GM18511 (cell line): ENCODE measurements around the gene SEC22B.
A peak's percentile ranks its signal among the peaks of the same experiment; 100 is the strongest.
"Not testable (repeated sequence)": the region's sequence is repeated elsewhere in the genome, so short reads cannot be mapped to it uniquely, and the experiment has no call there.

Source experiments
- ATAC-seq: cut with Tn5 transposase; IDR thresholded peaks from one replicate; pipeline ENCODE4 v1.9.1; 2021; ENCODE audit warnings: mild to moderate bottlenecking, moderate library complexity; ENCODE audit not compliant: unreplicated experiment

SEC22B gene

GRCh38 chr1:120176092-120176855 lies at the start of gene SEC22B:
Gene SEC22B, minus strand, starts transcription at chr1:120176520. Its CDS starts 139 bp downstream, at chr1:120176381.
- peak; percentile 98 for ATAC-seq

GRCh38 chr1:120217933-120218332 lies 41.6 kb upstream of the SEC22B start:
- ATAC-seq: not testable (repeated sequence)

GRCh38 chr1:120217175-120217929 lies 41.0 kb upstream of the SEC22B start:
- not testable (repeated sequence) for ATAC-seq

- ATAC-seq: not testable (repeated sequence)
Observed at GRCh38 chr1:120213606-120214005, 37.3 kb upstream of the SEC22B start.

DNA sequence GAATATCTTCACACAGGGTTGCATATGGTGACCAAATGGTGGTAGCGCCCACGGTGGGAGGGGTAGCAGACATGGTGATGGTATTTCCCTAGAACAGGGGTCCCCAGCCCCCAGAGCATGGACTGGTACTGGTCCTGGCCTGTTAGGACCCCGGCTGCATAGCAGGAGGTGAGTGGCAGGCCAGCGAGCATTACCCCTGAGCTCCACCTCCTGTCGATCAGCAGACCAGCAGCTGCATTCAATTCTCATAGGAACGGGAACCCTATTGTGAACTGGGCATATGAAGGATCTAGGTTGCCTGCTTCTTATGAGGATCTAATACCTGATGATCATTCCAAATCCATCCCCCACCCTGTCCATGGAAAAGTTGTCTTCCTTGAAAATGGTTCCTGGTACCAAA lies 34.4 kb upstream of the SEC22B start:
- ATAC-seq: not testable (repeated sequence)

GRCh38 chr1:120196863-120197775 lies 20.8 kb upstream of the SEC22B start:
- not testable (repeated sequence) for ATAC-seq

DNA sequence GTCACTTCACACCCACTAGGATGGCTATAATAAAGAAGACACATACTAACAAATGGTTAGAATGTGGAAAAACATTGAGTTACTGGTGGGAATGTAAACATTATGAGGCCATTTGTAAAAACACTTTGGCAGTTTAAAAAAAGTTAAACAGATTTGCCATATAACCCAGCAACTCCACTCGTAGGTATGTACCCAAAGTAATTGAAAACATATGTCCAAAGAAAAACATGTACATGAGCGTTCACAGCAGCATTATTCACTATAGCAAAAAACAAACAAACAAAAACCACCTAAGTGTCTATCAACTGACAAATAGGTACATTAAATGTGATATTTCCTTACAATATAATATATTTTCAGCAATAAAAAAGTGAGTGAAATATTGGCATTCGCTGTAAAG lies 12.3 kb upstream of the SEC22B start:
- not testable (repeated sequence) for ATAC-seq

- not testable (repeated sequence) for ATAC-seq
Observed at GRCh38 chr1:120182176-120182707, 5.9 kb upstream of the SEC22B start.

DNA sequence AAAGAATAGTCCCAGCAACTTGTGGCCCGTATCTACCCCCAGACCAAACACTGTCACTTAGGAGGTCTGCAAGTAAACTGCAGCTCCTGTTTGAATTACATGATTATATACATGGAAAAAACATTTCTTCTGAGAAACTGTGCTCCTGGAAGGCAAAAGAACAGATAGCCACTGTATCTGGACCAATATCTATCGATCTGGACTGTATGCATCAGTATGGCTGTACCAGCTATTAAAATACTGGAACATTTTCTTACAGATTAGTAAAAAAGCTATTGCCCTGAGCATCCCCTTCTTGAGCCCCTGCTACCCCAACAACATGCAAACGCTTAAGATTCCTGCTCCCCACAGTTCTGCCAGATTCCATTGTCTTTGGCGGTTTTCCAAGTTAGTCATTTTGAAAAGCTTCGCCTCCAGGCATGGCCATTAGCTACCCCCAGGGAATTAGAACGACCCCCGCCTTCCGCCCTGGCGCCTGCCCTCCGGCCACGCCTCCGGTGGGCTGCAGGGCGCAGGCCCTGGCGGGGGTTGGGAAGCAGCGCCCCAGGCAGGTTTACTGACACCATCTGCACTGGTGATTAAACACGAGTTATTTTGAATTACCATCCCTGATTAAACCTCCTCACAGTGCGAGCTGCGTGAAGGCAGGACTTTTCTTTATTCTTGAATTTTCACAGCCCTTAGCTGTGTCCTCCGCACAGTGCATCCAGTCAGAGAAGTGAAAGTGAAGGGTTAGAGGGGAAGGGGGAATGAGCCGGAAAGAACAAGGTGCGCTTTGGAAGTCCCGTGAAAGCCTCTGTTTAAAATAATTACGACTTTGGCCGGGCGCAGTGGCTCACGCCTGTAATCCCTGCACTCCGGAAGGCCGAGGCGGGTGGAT lies 3.7 kb upstream of the SEC22B start:
- not testable (repeated sequence) for ATAC-seq

DNA sequence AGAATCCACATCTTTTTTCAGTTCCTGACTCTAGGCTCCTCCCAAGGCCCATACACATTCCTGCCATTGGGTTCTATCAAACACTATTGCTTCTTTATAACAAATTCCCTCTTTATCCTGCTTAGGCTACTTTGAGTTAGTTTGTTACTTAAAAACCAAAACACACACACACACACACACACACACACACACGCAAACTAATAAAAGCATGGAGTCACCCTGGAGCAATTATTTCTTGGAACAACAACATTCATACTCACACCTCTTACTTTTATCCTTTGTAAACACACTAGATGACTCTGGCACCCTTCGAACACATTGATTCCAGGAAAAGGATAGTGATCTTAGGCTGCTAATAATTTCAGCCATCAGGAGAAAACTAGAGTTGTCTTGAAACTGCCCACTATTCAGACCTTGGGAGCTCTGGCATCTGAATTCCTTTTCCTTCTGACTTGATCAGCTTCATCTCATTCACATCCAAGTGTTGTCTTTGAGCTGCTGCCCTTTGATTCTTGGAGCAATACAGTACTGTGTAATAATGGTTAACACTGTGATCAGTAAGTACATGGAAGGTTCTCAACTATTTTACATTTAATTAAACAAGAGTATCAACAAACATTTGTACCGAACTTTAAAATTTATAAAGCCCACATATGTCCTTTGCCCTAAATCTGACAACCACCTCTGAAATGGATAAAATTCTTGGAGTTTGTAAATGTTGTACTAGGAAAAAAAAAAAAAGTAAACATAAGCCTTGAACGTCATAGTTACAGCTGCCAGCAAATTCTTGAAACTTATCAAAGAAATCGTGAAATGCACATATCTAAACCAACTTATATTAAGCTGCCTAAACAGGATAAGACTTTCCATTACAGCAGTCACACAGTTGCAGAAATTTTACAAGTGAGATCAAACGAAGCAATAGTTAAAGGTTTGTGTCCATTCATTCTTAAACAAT lies 2.8 kb upstream of the SEC22B start:
- ATAC-seq: no peak

DNA sequence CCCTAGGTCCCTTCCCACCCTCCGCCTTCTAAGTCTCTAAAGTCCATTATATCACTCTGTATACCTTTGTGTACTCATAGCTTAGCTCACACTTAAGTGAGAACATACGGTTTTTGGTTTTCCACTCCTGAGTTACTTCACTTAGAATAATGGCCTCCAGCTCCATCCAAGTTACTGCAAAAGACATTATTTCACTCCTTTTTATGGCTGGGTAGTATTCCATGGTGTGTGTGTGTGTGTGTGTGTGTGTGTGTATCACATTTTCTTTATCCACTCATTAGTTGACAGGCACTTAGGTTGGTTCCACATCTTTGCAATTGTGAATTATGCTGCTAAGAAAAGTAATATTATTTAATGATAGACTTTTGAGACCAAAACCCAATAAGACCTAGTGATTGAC lies 1.7 kb upstream of the SEC22B start:
- ATAC-seq: not testable (repeated sequence)

DNA sequence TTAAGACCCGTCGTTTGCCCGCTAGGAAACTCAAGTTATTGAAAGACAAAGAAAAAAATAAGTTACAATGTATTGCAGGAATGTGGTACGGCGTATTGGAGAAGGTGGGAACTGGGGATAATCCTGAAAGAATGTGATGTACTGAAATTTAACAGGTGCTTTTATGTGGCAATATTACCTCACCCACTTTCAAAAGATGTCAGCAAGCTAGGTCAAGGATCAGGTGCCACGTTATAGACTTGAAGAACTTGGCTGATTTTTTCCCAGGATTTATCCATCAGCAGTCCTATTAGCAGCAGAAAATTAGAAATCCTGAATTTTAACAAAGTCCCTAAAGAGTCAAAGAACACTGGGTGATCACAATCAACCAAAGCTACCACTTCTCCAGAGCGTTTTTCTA lies 632 bp downstream of the SEC22B start:
- ATAC-seq: not testable (repeated sequence)

- not testable (repeated sequence) for ATAC-seq
Observed at GRCh38 chr1:120164761-120165160, 11.6 kb downstream of the SEC22B start.

- not testable (repeated sequence) for ATAC-seq
Observed at GRCh38 chr1:120162015-120162414, 14.3 kb downstream of the SEC22B start.

GRCh38 chr1:120158495-120158894 lies 17.8 kb downstream of the SEC22B start:
- ATAC-seq: not testable (repeated sequence)

GRCh38 chr1:120158086-120158485 lies 18.2 kb downstream of the SEC22B start:
- ATAC-seq: not testable (repeated sequence)

- ATAC-seq: not testable (repeated sequence)
Observed at GRCh38 chr1:120150138-120150822, 26.0 kb downstream of the SEC22B start.
